ENCODE results near the gene SCPEP1. TPM values are rescaled to one million over a fixed set of nuclear protein-coding genes. Genes with fewer than 3 reads are reported as not detected.
"Not testable (repeated sequence)": the region's sequence is repeated elsewhere in the genome, so short reads cannot be mapped to it uniquely, and the experiment has no call there.

SCPEP1 gene
- total RNA-seq, 1 donor from 2014 or later = 26.9 TPM

- peaks cover 4% of the 10 kb centered on the region for H3K4me1 Mint-ChIP-seq
- H3K27me3 Mint-ChIP-seq (ENCODE audit: low read depth) = no peaks in the 10 kb centered on the region
- peaks cover 46% of the 10 kb centered on the region for H3K36me3 Mint-ChIP-seq (ENCODE audit: low read depth)
- no peak for TF ChIP-seq CTCF (conservative IDR thresholded peaks at IDR 0.05)
- H3K9me3 Mint-ChIP-seq = no peaks in the 10 kb centered on the region
- no peak for DNase-seq (ENCODE audit: low read depth, low spot score)
- H3K4me3 Mint-ChIP-seq = no peak overlapping the region
- no peak overlapping the region for H3K27ac Mint-ChIP-seq (ENCODE audit: unreplicated experiment)
These were observed 40.2 kb upstream of the SCPEP1 start for GRCh38 chr17:56937687-56938086.

- DNase-seq (ENCODE audit: low read depth, low spot score); H3K27me3 Mint-ChIP-seq (ENCODE audit: low read depth); H3K27ac Mint-ChIP-seq (ENCODE audit: unreplicated experiment); H3K4me1 Mint-ChIP-seq; H3K4me3 Mint-ChIP-seq; H3K9me3 Mint-ChIP-seq: not testable (repeated sequence)
- H3K36me3 Mint-ChIP-seq (ENCODE audit: low read depth) = peaks cover 43% of the 10 kb centered on the region
These were observed 39.7 kb upstream of the SCPEP1 start for GRCh38 chr17:56938206-56938605.

- DNase-seq (ENCODE audit: low read depth, low spot score) = no peak
- Mint-ChIP-seq H3K4me1 (peaks cover 4% of the 10 kb centered on the region), H3K27me3 (ENCODE audit: low read depth) (no peaks in the 10 kb centered on the region), H3K27ac (ENCODE audit: unreplicated experiment) (no peak overlapping the region), H3K36me3 (ENCODE audit: low read depth) (peaks cover 31% of the 10 kb centered on the region), H3K9me3 (no peaks in the 10 kb centered on the region), H3K4me3 (no peak overlapping the region)
- TF ChIP-seq CTCF (conservative IDR thresholded peaks at IDR 0.05) = peak; percentile 76
These were observed 38.0 kb upstream of the SCPEP1 start for GRCh38 chr17:56939869-56940484.

- no peak overlapping the region for H3K4me3 Mint-ChIP-seq
- H3K4me1 Mint-ChIP-seq = peaks cover 4% of the 10 kb centered on the region
- H3K27ac Mint-ChIP-seq (ENCODE audit: unreplicated experiment) = no peak overlapping the region
- DNase-seq (ENCODE audit: low read depth, low spot score) = no peak
- no peaks in the 10 kb centered on the region for H3K27me3 Mint-ChIP-seq (ENCODE audit: low read depth)
- peaks cover 18% of the 10 kb centered on the region for H3K36me3 Mint-ChIP-seq (ENCODE audit: low read depth)
- TF ChIP-seq CTCF (conservative IDR thresholded peaks at IDR 0.05) = no peak
- H3K9me3 Mint-ChIP-seq = no peaks in the 10 kb centered on the region
These were observed 34.3 kb upstream of the SCPEP1 start for GRCh38 chr17:56943505-56944125.

GRCh38 chr17:56945938-56946505, 31.9 kb upstream of the SCPEP1 start:
- peaks cover 13% of the 10 kb centered on the region for H3K4me1 Mint-ChIP-seq
- H3K4me3 Mint-ChIP-seq = no peak overlapping the region
- H3K27ac Mint-ChIP-seq (ENCODE audit: unreplicated experiment) = no peak overlapping the region
- no peak for DNase-seq (ENCODE audit: low read depth, low spot score)
- no peaks in the 10 kb centered on the region for H3K9me3 Mint-ChIP-seq
- peaks cover 19% of the 10 kb centered on the region for H3K36me3 Mint-ChIP-seq (ENCODE audit: low read depth)
- TF ChIP-seq CTCF (conservative IDR thresholded peaks at IDR 0.05) = no peak
- no peaks in the 10 kb centered on the region for H3K27me3 Mint-ChIP-seq (ENCODE audit: low read depth)

GRCh38 chr17:56947741-56948140, 30.2 kb upstream of the SCPEP1 start:
- Mint-ChIP-seq H3K9me3 (no peaks in the 10 kb centered on the region), H3K27me3 (ENCODE audit: low read depth) (no peaks in the 10 kb centered on the region), H3K36me3 (ENCODE audit: low read depth) (peaks cover 13% of the 10 kb centered on the region), H3K27ac (ENCODE audit: unreplicated experiment) (no peak overlapping the region), H3K4me3 (no peak overlapping the region), H3K4me1 (peaks cover 13% of the 10 kb centered on the region)
- no peak for DNase-seq (ENCODE audit: low read depth, low spot score)
- no peak for TF ChIP-seq CTCF (conservative IDR thresholded peaks at IDR 0.05)

Data from neural crest cell (in vitro differentiated cells).